GM10248 (cell line): ENCODE results near the gene SH3D19.

Experiments
- CTCF ChIA-PET: fragments of 300-600 bp; sonication (Branson Sonifier 250); formaldehyde crosslinking; extraction: SDS; loops from one replicate; lab custom pipeline; 2021; ENCODE audit warnings: antibody characterized with exemption; lab: Yijun Ruan, JAX
- POLR2A ChIA-PET: fragments of 350-650 bp; sonication (Branson Sonifier 250); formaldehyde crosslinking; extraction: SDS; loops from one replicate; lab custom pipeline; 2020; ENCODE audit warnings: antibody characterized with exemption; lab: Yijun Ruan, JAX
- DNase-seq: peaks from one replicate; pipeline ENCODE4 v3.0.0; 2012; ENCODE audit errors: extremely low spot score
- CTCF ChIP-seq: IDR thresholded peaks from 2 replicates; pipeline ENCODE4 v1.5.1; 2012; ENCODE audit warnings: mild to moderate bottlenecking, low read depth; ENCODE audit errors: extremely low read depth, missing control alignments, control extremely low read depth

Gene SH3D19

GRCh38 chr4:151169900-151170299, 155.5 kb downstream of the SH3D19 start:
- no peak for TF ChIP-seq CTCF
- ChIA-PET CTCF (interaction anchor here (1.0 to 1.5 kb wide), 2 partner anchors 9 to 13 kb away, joined by 3 to 5 read pairs; no protein-coding TSS in a partner anchor), POLR2A (no interaction called here)
- DNase-seq: no peak

- no peak for TF ChIP-seq CTCF
- ChIA-PET POLR2A (no interaction called here), CTCF (interaction anchor here (1.0 kb wide), 1 partner anchor 11 kb away, joined by 4 read pairs; no protein-coding TSS in a partner anchor)
- DNase-seq: no peak
Measured at GRCh38 chr4:151169223-151169622, 156.2 kb downstream of the SH3D19 start.

- POLR2A ChIA-PET: no interaction called here
- CTCF ChIA-PET: no interaction called here
- no peak for TF ChIP-seq CTCF
- no peak for DNase-seq
Measured at GRCh38 chr4:151167561-151167960, 157.8 kb downstream of the SH3D19 start.

- POLR2A ChIA-PET: no interaction called here
- CTCF ChIA-PET: no interaction called here
- no peak for DNase-seq
Measured at GRCh38 chr4:151166636-151167035, 158.8 kb downstream of the SH3D19 start.

GRCh38 chr4:151165205-151166000, 160.0 kb downstream of the SH3D19 start:
- CTCF ChIA-PET: interaction anchor here (0.8 to 0.9 kb wide), 2 partner anchors 21 to 110 kb away, joined by 3 read pairs; no protein-coding TSS in a partner anchor
- no peak for TF ChIP-seq CTCF
- POLR2A ChIA-PET: no interaction called here
- DNase-seq: no peak

More at GRCh38 chr4:151166636-151167035, 158.8 kb downstream of the SH3D19 start:
- TF ChIP-seq CTCF: no peak

GRCh38 chr4:151163855-151164254, 161.6 kb downstream of the SH3D19 start:
- POLR2A ChIA-PET: no interaction called here
- no peak for TF ChIP-seq CTCF
- no peak for DNase-seq
- CTCF ChIA-PET: interaction anchor here (0.8 to 1.9 kb wide), 2 partner anchors 11 to 13 kb away, joined by 3 to 4 read pairs; no protein-coding TSS in a partner anchor
